ENCODE results near the gene FDX1.
A peak's percentile ranks its signal among the peaks of the same experiment; 100 is the strongest.
"Not testable (repeated sequence)": the region's sequence is repeated elsewhere in the genome, so short reads cannot be mapped to it uniquely, and the experiment has no call there.

FDX1 gene

GRCh38 chr11:110429731-110430266, at the start of gene FDX1:
FDX1 (plus strand) TSS chr11:110429948; CDS start chr11:110430121, 173 bp downstream.
- peak; percentile 44 to 87 for DNase-seq

GRCh38 chr11:110380836-110381622, 48.7 kb upstream of the FDX1 start:
- DNase-seq, result no peak

GRCh38 chr11:110388231-110388630, 41.5 kb upstream of the FDX1 start:
- DNase-seq, result not testable (repeated sequence)

- no peak for DNase-seq
Observed at GRCh38 chr11:110389965-110390364, 39.8 kb upstream of the FDX1 start.

- no peak for DNase-seq
Observed at GRCh38 chr11:110392056-110392455, 37.7 kb upstream of the FDX1 start.

GRCh38 chr11:110397668-110398286, 32.0 kb upstream of the FDX1 start:
- not testable (repeated sequence) for DNase-seq

- not testable (repeated sequence) for DNase-seq
Observed at GRCh38 chr11:110403585-110403984, 26.2 kb upstream of the FDX1 start.

GRCh38 chr11:110405636-110406035, 24.1 kb upstream of the FDX1 start:
- not testable (repeated sequence) for DNase-seq

GRCh38 chr11:110407315-110407714, 22.4 kb upstream of the FDX1 start:
- DNase-seq, result no peak

- no peak for DNase-seq
Observed at GRCh38 chr11:110409174-110409573, 20.6 kb upstream of the FDX1 start.

- no peak for DNase-seq
Observed at GRCh38 chr11:110410651-110411050, 19.1 kb upstream of the FDX1 start.

GRCh38 chr11:110415081-110415480, 14.7 kb upstream of the FDX1 start:
- DNase-seq, result no peak

GRCh38 chr11:110421658-110422057, 8.1 kb upstream of the FDX1 start:
- DNase-seq, result not testable (repeated sequence)

GRCh38 chr11:110422306-110422905, 7.3 kb upstream of the FDX1 start:
- no peak for DNase-seq

GRCh38 chr11:110424775-110425444, 4.8 kb upstream of the FDX1 start:
- no peak for DNase-seq

GRCh38 chr11:110425751-110426545, 3.8 kb upstream of the FDX1 start:
- DNase-seq, result peak in 1 of 2 experiments; percentile 47

GRCh38 chr11:110428040-110428439, 1.7 kb upstream of the FDX1 start:
- no peak for DNase-seq

GRCh38 chr11:110428956-110429730, 605 bp upstream of the FDX1 start:
- DNase-seq, result no peak

GRCh38 chr11:110430267-110431050, 711 bp downstream of the FDX1 start:
- DNase-seq, result peak in 1 of 2 experiments; percentile 19

GRCh38 chr11:110431051-110431672, 1.4 kb downstream of the FDX1 start:
- no peak for DNase-seq

All from NCI-H446 (cell line).